Fibroblast of mammary gland (primary cell): ENCODE data around the gene SLC27A4.

Experiments
- DNase-seq: peaks from one replicate; pipeline ENCODE4 v3.0.0-alpha.2; 2010; ENCODE audit warnings: low read depth
- H3K4me3 ChIP-seq: 2 replicates; pipeline ENCODE4 v1.5.1; 2011; ENCODE audit warnings: low read depth, mild to moderate bottlenecking, low read length, moderate library complexity; ENCODE audit not compliant: control insufficient read depth
- TF ChIP-seq, protein P1 (sequence below): conservative IDR thresholded peaks from 2 replicates; pipeline ENCODE4 v1.5.1; 2011; ENCODE audit warnings: low read depth, low read length, inconsistent platforms; ENCODE audit not compliant: control insufficient read depth, insufficient read depth

Gene SLC27A4

DNA sequence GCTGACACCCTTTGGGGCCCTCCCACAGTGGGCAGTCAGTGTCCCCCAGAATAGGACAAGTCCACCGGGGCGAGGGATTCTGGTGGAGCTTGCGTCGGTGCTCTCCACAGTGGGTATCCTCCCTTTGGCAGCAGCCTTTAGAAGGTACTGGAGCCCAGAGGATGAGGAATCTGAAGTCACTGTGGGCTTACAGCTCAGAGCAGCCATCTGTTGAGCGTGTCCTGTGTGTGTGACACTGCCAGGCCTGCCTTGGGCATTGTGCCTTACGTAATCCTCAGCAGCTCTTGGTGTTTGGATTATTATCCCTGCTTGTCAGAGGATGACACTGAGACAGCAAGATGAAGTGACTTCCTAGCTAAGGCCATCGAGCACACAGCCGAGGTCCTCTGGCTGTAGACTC, 43.5 kb downstream of the SLC27A4 start:
- DNase-seq = no peak
- H3K4me3 ChIP-seq = no peak overlapping the region
- TF ChIP-seq, protein P1, sequence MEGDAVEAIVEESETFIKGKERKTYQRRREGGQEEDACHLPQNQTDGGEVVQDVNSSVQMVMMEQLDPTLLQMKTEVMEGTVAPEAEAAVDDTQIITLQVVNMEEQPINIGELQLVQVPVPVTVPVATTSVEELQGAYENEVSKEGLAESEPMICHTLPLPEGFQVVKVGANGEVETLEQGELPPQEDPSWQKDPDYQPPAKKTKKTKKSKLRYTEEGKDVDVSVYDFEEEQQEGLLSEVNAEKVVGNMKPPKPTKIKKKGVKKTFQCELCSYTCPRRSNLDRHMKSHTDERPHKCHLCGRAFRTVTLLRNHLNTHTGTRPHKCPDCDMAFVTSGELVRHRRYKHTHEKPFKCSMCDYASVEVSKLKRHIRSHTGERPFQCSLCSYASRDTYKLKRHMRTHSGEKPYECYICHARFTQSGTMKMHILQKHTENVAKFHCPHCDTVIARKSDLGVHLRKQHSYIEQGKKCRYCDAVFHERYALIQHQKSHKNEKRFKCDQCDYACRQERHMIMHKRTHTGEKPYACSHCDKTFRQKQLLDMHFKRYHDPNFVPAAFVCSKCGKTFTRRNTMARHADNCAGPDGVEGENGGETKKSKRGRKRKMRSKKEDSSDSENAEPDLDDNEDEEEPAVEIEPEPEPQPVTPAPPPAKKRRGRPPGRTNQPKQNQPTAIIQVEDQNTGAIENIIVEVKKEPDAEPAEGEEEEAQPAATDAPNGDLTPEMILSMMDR = no peak

DNA sequence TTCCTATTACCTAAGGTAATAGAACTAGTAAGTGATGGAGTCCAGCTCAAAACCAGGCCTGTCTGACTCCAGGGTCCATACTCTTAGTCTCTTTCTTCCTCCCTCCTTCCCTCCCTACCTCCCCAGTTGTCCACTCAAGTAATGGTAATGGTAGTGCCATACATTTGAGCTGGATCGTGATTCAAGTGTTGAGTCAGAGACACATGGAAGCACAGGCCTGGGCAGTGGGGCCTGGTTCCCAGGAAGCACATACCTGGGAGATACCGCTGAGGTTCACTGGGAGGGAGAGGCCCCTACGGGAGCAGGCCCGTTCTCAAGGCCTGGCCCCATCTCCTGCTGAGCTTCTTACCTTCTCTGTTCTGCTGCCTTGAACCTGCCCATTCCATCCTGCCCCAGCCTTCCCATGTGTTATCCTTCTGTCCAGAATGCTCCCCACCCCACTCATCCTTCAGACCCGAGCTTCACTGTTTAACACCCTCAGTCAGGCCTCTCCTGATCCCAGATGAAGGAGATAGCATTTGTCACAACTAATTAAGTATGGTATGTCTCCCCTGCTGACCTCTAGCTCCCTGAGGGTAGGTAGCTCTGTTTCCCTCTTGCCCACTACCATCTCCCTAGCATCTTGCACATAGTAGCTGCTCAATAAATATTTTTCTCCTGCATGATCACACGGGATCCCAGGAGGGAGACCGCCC, 44.6 kb downstream of the SLC27A4 start:
- DNase-seq = no peak
- no peak overlapping the region for H3K4me3 ChIP-seq
- TF ChIP-seq, protein P1 = no peak

DNA sequence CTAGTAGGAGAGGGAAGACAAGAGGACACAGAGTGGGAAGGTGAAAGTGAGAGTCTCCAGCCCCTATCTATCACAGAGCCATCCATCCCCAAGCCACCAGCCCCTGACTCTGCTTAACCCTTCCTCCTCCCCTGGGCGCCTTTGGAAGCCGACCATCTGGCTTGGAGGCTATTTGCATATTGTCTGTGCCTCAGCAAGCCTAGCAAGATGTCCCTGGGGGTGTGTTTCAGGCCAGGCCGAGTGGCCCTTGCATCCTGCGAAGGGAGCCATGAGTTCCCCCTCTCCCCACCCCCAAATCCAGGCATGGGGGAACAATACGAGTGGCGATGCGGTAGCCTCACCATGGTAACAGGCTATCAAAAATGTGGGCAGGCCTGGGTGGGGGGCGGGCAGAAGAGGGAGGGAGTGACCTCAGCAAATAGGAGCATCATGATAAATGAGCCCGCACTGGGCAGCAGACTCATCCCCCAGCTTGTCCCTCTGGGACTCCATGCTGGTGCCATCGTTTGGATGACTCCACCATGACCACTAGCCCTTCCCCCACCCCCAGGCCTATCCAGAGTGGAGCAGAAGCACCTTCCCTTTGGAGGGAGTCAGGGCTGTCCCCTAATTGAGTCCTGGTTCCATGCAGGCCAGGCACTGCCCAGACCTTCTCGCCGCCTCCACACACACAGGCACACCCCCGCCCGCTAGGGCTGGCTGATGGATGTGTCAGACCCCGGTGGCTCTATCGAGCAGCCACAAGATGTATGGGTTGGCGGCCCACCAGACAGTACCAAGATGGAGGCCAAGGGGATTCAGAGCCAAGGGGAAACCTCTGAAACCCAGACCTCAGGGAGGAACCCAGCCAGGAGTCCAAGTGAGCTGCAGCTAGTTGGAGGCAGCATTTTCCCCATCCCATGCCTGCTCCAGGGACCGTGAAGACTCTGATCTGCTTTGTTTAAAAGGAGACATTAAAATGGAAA, 45.5 kb downstream of the SLC27A4 start:
- peak; percentile 39 for DNase-seq
- TF ChIP-seq, protein P1 = no peak
- H3K4me3 ChIP-seq = no peak overlapping the region

DNA sequence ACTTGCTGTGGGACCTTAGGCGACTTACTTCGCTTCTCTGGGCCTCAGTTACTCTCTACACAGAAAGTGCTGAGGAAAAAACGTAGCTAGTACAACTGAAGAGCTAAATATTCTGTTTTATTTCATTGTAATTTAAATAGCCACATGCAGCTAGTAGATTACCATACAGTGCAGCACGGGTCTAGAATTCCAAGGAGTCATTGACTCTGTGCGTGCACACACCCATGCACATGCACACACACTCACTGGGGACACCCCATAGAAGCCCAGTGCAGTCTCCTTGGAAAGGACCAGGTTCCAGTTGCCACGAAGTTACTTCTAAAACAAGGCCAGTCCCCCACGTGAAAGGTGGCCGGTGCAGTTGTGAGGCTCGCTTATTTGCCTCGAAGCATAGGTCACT, 47.8 kb downstream of the SLC27A4 start:
- TF ChIP-seq, protein P1 = no peak
- no peak overlapping the region for H3K4me3 ChIP-seq
- DNase-seq = no peak

DNA sequence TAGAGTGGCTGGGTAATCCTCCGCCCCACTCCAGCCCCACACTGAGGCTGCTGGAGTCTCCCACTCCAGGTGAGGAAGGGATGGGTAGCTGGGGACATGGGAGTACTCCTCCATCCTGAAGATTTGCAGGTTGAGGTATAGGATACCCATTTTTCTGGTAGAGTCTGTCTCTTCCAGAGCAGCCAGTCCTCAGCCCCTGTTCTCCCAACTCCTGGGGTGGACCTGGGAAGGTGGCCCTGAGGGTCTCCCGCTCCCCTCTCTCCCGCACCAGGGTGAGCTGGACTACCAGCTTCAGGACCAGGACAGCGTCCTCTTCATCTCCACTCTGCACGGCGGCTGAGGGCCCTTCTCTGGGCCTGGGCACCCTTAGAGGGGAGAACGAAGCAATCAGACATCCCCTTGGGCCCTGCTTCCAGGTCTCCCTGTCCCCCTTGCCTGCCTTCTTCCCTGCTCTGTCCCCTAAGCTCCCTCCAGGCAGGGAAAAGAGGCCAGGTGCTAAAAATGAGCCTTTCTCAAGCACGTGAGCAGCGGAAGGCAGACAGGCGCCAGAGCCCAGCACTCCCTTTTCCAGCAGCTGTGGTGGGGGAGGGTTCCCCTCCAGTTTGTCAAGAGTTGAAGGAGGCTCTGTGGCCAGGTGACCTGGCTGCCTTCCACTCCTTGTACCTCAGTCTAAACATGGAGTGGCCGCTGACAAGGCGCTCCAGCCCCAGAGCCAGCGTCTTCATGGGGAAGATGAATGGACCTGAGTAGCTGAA, 49.2 kb downstream of the SLC27A4 start:
- TF ChIP-seq, protein P1 = no peak
- no peak for DNase-seq
- no peak overlapping the region for H3K4me3 ChIP-seq

DNA sequence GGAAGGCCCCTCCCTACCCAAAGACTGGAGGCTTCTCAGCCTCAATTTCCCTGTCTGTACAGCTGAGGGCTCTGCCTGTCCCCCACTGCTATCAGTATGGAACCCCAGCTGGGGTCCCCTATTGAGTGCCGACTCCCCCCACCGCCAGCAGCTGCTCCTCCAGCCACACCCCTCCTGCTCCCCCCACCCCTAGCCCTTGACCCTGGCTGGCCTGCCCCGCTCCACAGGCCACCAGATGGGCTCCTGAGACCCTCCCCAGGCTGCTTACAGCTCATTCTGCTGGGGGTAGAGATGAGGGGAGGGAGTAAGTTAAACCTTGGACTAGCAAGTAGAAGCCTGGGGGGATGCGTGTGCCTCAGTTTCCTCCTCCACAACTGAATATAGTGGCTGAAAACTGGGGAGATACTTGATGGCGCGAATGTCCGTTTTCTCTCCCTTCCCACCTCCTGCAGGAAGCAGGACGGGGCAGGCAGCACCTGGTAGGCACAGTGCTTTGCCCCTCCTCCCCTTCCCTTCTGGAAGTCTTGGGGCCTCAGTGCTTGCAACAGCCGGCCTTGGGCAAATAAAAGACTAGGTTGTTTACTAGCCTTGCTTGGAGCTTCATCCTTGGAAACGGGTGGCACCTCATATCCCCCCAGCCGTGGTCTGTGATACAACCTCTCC, 50.0 kb downstream of the SLC27A4 start:
- no peak for DNase-seq
- TF ChIP-seq, protein P1 = no peak
- H3K4me3 ChIP-seq = no peak overlapping the region
